Brain microvascular endothelial cell (primary cell): ENCODE results near the gene ST6GALNAC4.

ENCODE experiments used
- DNase-seq: peaks from one replicate; pipeline ENCODE4 v3.0.0-alpha.2; 2020
- H3K27ac ChIP-seq: fragments of 250-450 bp; sonication (Bioruptor Pico); 2 replicates; pipeline ENCODE4 v1.5.1; 2020; ENCODE audit warnings: mild to moderate bottlenecking, moderate library complexity
- H3K27me3 ChIP-seq: fragments of 250-450 bp; sonication (Bioruptor Pico); replicated peaks from 2 replicates; pipeline ENCODE4 v1.5.1; 2020; ENCODE audit warnings: mild to moderate bottlenecking
- H3K36me3 ChIP-seq: fragments of 250-450 bp; sonication (Bioruptor Pico); replicated peaks from 2 replicates; pipeline ENCODE4 v1.5.1; 2020; ENCODE audit warnings: mild to moderate bottlenecking
- H3K4me3 ChIP-seq: 2 replicates; pipeline ENCODE4 v1.5.1; 2011; ENCODE audit warnings: low read depth, mild to moderate bottlenecking, control low read depth, low read length, moderate library complexity
- CTCF ChIP-seq: IDR thresholded peaks from 2 replicates; pipeline ENCODE4 v1.5.1; 2011; ENCODE audit warnings: low read depth, mild to moderate bottlenecking, moderate library complexity, low read length, control low read depth, inconsistent platforms; ENCODE audit errors: missing control alignments
- in situ Hi-C: cut with HindIII; loops from 2 replicates; pipeline ENCODE4 v1.10.0; 2017; ENCODE audit warnings: low sequenced_read_pairs, low pct_ligation_motif_present

The ST6GALNAC4 gene

GRCh38 chr9:127941062-127941960 is 24.5 kb upstream of the ST6GALNAC4 start:
- H3K27me3 ChIP-seq: no peaks in the 10 kb centered on the region
- H3K27ac ChIP-seq: no peak overlapping the region
- H3K4me3 ChIP-seq: no peak overlapping the region
- DNase-seq: no peak
- TF ChIP-seq CTCF: no peak
- in situ Hi-C loops: no loop called here
- no peaks in the 10 kb centered on the region for H3K36me3 ChIP-seq

- H3K27ac ChIP-seq: no peak overlapping the region
- no peak for TF ChIP-seq CTCF
- no peak overlapping the region for H3K4me3 ChIP-seq
- H3K27me3 ChIP-seq: no peaks in the 10 kb centered on the region
- H3K36me3 ChIP-seq: peaks cover 3% of the 10 kb centered on the region
- in situ Hi-C loops: no loop called here
- DNase-seq: no peak
Observed at GRCh38 chr9:127940593-127940992, 23.8 kb upstream of the ST6GALNAC4 start.

GRCh38 chr9:127938298-127938690 is 21.5 kb upstream of the ST6GALNAC4 start:
- in situ Hi-C loops: no loop called here
- TF ChIP-seq CTCF: no peak
- no peak overlapping the region for H3K27ac ChIP-seq
- H3K27me3 ChIP-seq: no peaks in the 10 kb centered on the region
- peaks cover 10% of the 10 kb centered on the region for H3K36me3 ChIP-seq
- no peak for DNase-seq
- peak overlapping the region; percentile 93 for H3K4me3 ChIP-seq

- peaks cover 10% of the 10 kb centered on the region for H3K36me3 ChIP-seq
- TF ChIP-seq CTCF: no peak
- peak; percentile 72 for DNase-seq
- in situ Hi-C loops: no loop called here
- peak within 1 kb of the TSS; percentile 75 for H3K27ac ChIP-seq
- H3K4me3 ChIP-seq: peak within 1 kb of the TSS; percentile 93
- H3K27me3 ChIP-seq: no peaks in the 10 kb centered on the region
Observed at GRCh38 chr9:127937388-127938297, 20.8 kb upstream of the ST6GALNAC4 start, which contains the start of gene DPM2. DPM2 (minus strand) TSS chr9:127937854; CDS start chr9:127937820, 34 bp downstream.

GRCh38 chr9:127937056-127937387 is 20.2 kb upstream of the ST6GALNAC4 start:
- peaks cover 10% of the 10 kb centered on the region for H3K36me3 ChIP-seq
- in situ Hi-C loops: no loop called here
- DNase-seq: no peak
- peak overlapping the region; percentile 75 for H3K27ac ChIP-seq
- H3K4me3 ChIP-seq: peak overlapping the region; percentile 93
- H3K27me3 ChIP-seq: no peaks in the 10 kb centered on the region
- no peak for TF ChIP-seq CTCF
